WERI-Rb-1 (cell line): Measurements from ENCODE around the gene CAVIN1.

Experiments
- DNase-seq: peaks from one replicate; pipeline ENCODE4 v3.0.0-alpha.2; 2020
- H3K27ac ChIP-seq: fragments of 250-450 bp; sonication (Bioruptor Pico); 2 replicates; pipeline ENCODE4 v1.5.1; 2020; ENCODE audit warnings: mild to moderate bottlenecking, moderate library complexity
- H3K27me3 ChIP-seq: fragments of 250-450 bp; sonication (Bioruptor Pico); 2 replicates; pipeline ENCODE4 v1.5.1; 2021; ENCODE audit warnings: mild to moderate bottlenecking, low read depth, moderate library complexity; ENCODE audit not compliant: insufficient read depth, severe bottlenecking
- H3K36me3 ChIP-seq: fragments of 250-450 bp; sonication (Bioruptor Pico); 2 replicates; pipeline ENCODE4 v1.5.1; 2020; ENCODE audit warnings: mild to moderate bottlenecking, moderate library complexity
- H3K4me3 ChIP-seq: 2 replicates; pipeline ENCODE4 v1.5.1; 2011; ENCODE audit warnings: low read depth, mild to moderate bottlenecking, control low read depth, low read length
- H3K9me3 ChIP-seq: fragments of 250-450 bp; sonication (Bioruptor Pico); 2 replicates; pipeline ENCODE4 v1.5.1; 2021; ENCODE audit warnings: mild to moderate bottlenecking, moderate library complexity; ENCODE audit not compliant: severe bottlenecking
- TF ChIP-seq, protein P1 (sequence below): IDR thresholded peaks from 2 replicates; pipeline ENCODE4 v1.5.1; 2011; ENCODE audit warnings: low read depth, mild to moderate bottlenecking, control low read depth, inconsistent platforms, low read length

Gene CAVIN1

DNA sequence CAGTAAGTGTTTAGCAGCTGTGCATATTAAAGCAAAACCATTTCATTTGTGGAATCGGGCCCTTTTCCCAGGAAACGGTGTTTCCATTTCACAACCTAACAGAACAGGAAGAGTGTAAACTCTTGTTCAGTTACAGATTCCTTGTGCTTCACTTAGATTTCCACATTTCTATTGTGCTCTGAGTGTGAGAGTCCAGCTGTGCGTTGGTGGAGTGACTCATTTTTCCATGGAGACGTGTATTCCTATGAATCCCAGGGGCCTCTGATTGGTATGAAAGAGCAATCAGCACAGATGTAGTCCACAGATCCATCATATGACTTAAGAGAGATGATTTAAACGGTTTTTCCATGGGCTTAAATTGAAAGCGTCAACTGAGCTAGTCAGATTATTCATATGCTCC lies 13.3 kb upstream of the CAVIN1 start:
- H3K36me3 ChIP-seq = no peaks in the 10 kb centered on the region
- no peak for DNase-seq
- TF ChIP-seq, protein P1, sequence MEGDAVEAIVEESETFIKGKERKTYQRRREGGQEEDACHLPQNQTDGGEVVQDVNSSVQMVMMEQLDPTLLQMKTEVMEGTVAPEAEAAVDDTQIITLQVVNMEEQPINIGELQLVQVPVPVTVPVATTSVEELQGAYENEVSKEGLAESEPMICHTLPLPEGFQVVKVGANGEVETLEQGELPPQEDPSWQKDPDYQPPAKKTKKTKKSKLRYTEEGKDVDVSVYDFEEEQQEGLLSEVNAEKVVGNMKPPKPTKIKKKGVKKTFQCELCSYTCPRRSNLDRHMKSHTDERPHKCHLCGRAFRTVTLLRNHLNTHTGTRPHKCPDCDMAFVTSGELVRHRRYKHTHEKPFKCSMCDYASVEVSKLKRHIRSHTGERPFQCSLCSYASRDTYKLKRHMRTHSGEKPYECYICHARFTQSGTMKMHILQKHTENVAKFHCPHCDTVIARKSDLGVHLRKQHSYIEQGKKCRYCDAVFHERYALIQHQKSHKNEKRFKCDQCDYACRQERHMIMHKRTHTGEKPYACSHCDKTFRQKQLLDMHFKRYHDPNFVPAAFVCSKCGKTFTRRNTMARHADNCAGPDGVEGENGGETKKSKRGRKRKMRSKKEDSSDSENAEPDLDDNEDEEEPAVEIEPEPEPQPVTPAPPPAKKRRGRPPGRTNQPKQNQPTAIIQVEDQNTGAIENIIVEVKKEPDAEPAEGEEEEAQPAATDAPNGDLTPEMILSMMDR = no peak
- H3K27ac ChIP-seq = no peak overlapping the region
- H3K4me3 ChIP-seq = no peak overlapping the region
- H3K27me3 ChIP-seq = no peaks in the 10 kb centered on the region
- no peaks in the 10 kb centered on the region for H3K9me3 ChIP-seq

DNA sequence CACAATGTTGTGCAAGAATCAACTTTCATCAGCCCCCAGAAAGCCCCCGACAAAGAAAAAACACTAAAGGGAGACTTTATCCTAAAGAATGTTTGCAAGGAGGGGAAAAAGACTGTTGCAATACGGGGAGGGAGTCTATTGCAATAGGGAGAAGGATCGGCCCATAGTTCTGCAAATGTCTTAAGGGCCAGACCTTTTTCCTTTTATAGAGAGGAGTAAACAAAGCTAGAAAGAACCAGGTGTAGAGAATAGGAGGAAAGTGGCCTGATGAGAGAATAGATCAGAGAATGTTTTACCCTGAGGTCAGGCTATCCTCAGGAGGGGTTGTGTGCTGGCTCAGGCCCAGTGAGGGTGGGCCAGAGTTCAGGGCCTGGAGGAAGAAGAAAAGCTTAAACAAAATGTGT lies 8.7 kb upstream of the CAVIN1 start:
- TF ChIP-seq, protein P1 = no peak
- H3K27ac ChIP-seq = no peak overlapping the region
- H3K36me3 ChIP-seq = no peaks in the 10 kb centered on the region
- H3K9me3 ChIP-seq = no peaks in the 10 kb centered on the region
- H3K27me3 ChIP-seq = no peaks in the 10 kb centered on the region
- no peak for DNase-seq
- no peak overlapping the region for H3K4me3 ChIP-seq

DNA sequence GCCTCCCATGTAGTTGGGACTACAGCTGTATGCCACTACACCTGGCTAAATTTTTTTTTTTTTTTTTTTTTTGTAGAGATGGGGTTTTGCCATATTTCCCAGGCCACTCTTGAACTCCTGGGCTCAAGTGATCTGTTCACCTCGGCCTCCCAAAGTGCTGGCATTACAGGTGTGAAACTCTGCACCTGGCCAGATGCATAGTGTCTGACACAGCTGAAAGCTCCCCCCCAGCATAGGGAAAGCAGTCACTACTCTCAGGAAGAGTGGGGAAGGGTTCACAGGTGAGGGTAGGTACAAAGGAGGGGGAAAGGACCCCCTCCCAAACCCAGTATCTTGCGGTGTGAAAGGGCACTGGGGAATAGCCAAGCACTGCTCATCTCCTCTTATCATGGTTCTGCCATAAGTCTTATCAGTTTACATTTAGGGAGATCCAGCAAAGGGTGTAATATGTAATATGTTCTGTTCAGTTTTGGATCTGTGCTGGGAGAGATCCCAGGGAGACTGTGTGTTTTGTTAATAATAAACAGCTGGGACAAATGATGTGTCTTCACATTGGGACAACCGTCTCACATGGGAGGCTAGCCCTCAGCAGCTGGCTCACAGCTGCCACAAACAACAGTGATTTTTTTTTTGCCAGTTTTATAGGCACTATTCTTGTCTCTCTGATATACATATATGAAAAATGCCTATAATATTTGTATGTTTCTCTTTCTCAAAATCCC lies 6.8 kb upstream of the CAVIN1 start:
- Histone ChIP-seq H3K27ac (no peak overlapping the region), H3K36me3 (no peaks in the 10 kb centered on the region), H3K27me3 (no peaks in the 10 kb centered on the region), H3K9me3 (no peaks in the 10 kb centered on the region), H3K4me3 (no peak overlapping the region)
- DNase-seq = no peak
- TF ChIP-seq, protein P1 = no peak

DNA sequence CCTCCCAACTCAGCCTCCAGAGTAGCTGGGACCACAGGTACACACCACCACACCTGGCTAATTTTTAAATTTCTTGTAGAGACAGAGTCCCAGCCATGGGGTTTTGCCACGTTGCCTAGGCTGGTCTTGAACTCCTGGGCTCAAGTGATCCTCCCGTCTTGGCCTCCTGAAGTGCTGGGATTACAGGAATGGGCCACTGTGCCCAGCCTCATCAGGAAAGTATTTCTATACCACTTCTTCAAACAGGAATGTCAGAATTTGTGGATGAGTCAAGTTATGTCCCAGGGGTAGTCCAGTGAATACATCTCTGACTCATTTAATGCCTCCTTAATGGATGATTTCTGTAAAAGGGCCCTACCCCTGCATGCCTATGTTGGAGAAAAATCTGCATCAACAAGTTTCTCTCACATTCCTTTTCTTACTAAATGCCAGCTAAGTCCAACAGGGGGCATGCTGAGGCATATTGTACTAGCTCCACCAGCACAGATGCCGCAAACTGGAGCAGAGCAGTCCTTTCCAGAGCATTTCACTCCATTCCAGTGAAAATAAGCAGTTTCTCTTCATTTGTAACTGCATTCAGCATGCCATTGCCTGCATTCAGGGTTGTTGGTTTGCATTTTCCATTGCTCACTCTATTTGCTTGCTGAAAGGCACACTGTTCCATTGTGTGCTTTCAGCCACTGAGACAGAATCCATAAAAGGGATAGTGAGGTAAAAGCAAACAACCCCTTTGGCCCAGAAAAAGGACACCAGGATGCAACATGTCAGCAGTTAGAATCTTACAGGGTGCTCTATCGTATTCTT lies 5.3 kb upstream of the CAVIN1 start:
- peak; percentile 64 for DNase-seq
- TF ChIP-seq, protein P1 = peak; percentile 84
- H3K27ac ChIP-seq = no peak overlapping the region
- no peaks in the 10 kb centered on the region for H3K36me3 ChIP-seq
- no peaks in the 10 kb centered on the region for H3K9me3 ChIP-seq
- H3K4me3 ChIP-seq = no peak overlapping the region
- H3K27me3 ChIP-seq = no peaks in the 10 kb centered on the region

DNA sequence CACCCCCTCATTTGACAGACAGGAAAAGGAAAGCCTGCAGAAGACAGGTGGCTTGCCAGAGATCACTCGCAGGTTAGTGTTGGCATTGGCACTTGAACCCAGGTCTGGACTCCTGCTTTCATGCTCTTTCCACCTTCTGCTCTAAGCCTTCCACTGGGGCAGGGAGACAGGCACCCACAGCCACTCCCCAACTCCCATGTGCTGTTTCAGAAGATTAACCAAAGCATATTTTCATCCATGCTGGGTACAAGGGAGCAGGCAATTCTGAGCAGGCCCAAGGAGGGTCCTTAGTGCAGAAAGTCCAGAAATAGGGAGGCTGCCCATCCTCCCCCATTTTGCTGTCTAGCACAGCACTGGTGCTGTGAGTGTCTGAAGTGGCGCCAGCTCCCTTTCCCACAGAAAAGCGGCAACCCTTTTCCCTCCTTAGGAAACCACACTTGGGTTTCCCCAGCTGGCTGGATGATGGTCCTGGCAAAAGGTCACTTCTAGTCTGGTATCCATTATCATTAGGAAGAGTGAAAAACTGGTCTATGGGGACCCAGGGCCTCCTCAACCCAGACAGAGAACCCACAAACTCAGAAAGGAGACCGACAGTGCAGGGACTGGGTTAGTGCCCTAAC lies 2.0 kb upstream of the CAVIN1 start:
- Histone ChIP-seq H3K9me3 (no peaks in the 10 kb centered on the region), H3K27ac (no peak overlapping the region), H3K36me3 (no peaks in the 10 kb centered on the region), H3K4me3 (no peak overlapping the region), H3K27me3 (peaks cover 26% of the 10 kb centered on the region)
- TF ChIP-seq, protein P1 = no peak
- DNase-seq = no peak
